K562 (cell line): Measurements from ENCODE around the gene CEACAM5. TPM values are rescaled to one million over a fixed set of nuclear protein-coding genes. Genes with fewer than 3 reads are reported as not detected.

Source experiments
- ARID1B ChIP-seq: fragments of 450-650 bp; IDR thresholded peaks from 2 replicates; pipeline ENCODE4 v1.6.1; 2016; ENCODE audit warnings: antibody characterized with exemption, mild to moderate bottlenecking, inconsistent platforms
- ATF1 ChIP-seq, 2 experiments: fragments of 450-650 bp in 1 of 2; IDR thresholded peaks; 2 replicates each; pipeline ENCODE4 v1.6.1; 2016; ENCODE audit warnings: missing compliant biosample characterization in 1 of 2, missing genetic modification characterization in 1 of 2
- CBX2 ChIP-seq: fragments of 200-600 bp; sonication (generic); IDR thresholded peaks from one replicate; pipeline ENCODE4 v1.6.1; 2012; ENCODE audit warnings: mild to moderate bottlenecking, low read length, inconsistent platforms; ENCODE audit not compliant: insufficient read depth, poor library complexity, severe bottlenecking
- CBX5 ChIP-seq: IDR thresholded peaks from 2 replicates; pipeline ENCODE4 v1.6.1; 2014; ENCODE audit warnings: low read depth, borderline replicate concordance
- CLOCK ChIP-seq: fragments of 250-450 bp; sonication (Bioruptor Pico); IDR thresholded peaks from 2 replicates; pipeline ENCODE4 v1.4.0; 2020; ENCODE audit warnings: mild to moderate bottlenecking, moderate library complexity, borderline replicate concordance
- DPF2 ChIP-seq: fragments of 450-650 bp; IDR thresholded peaks from 2 replicates; pipeline ENCODE4 v1.6.1; 2016
- E2F5 ChIP-seq: sonication (generic); formaldehyde crosslinking; IDR thresholded peaks from 2 replicates; pipeline ENCODE4 v1.8.0; 2022; ENCODE audit warnings: mild to moderate bottlenecking, missing genetic modification reagents
- HLTF ChIP-seq: fragments of 450-650 bp; IDR thresholded peaks from 2 replicates; pipeline ENCODE4 v1.6.1; 2016
- ID3 ChIP-seq, 2 experiments: fragments of 250-450 bp in 1 of 2; fragments of 450-650 bp in 1 of 2; sonication (Bioruptor Pico) in 1 of 2; IDR thresholded peaks; 2 replicates each; pipeline versions ENCODE4 v1.6.1 to v1.8.0; 2016 to 2021; ENCODE audit warnings: mild to moderate bottlenecking in 2 of 2, moderate library complexity in 2 of 2, missing compliant biosample characterization in 1 of 2, missing genetic modification characterization in 1 of 2
- KHSRP ChIP-seq: fragments of 450-650 bp; IDR thresholded peaks from 2 replicates; pipeline ENCODE4 v1.6.1; 2017
- KLF1 ChIP-seq: fragments of 450-650 bp; IDR thresholded peaks from 2 replicates; pipeline ENCODE4 v1.6.1; 2016; ENCODE audit warnings: missing genetic modification characterization, missing compliant biosample characterization
- MAZ ChIP-seq, 2 experiments: fragments of 450-650 bp in 1 of 2; sonication (generic) in 1 of 2; formaldehyde crosslinking; IDR thresholded peaks in 1 of 2; conservative IDR thresholded peaks in 1 of 2; 2 replicates each; pipeline versions ENCODE4 v1.4.0 to v1.5.0; 2020; ENCODE audit warnings: mild to moderate bottlenecking in 1 of 2, missing genetic modification reagents in 1 of 2
- PHF21A ChIP-seq: fragments of 450-650 bp; IDR thresholded peaks from 2 replicates; pipeline ENCODE4 v1.6.1; 2017; ENCODE audit warnings: low read depth, borderline replicate concordance
- TEAD4 ChIP-seq, 2 experiments: sonication (generic) in 1 of 2; formaldehyde crosslinking in 1 of 2; IDR thresholded peaks; 2 replicates each; pipeline versions ENCODE4 v1.6.1 to v1.8.0; 2012 to 2022; ENCODE audit warnings: borderline replicate concordance in 1 of 2, inconsistent platforms in 1 of 2, low read length in 1 of 2, mild to moderate bottlenecking in 1 of 2, missing genetic modification reagents in 1 of 2
- TFAM ChIP-seq: fragments of 250-450 bp; sonication (Bioruptor Pico); conservative IDR thresholded peaks from 2 replicates; pipeline ENCODE4 v1.5.0; 2021; ENCODE audit warnings: mild to moderate bottlenecking, moderate library complexity
- ZNF436 ChIP-seq: fragments of 250-450, 450-650 bp; sonication (Bioruptor Pico); formaldehyde crosslinking; IDR thresholded peaks from 2 replicates; pipeline ENCODE4 v1.7.0; 2020; ENCODE audit warnings: mild to moderate bottlenecking
- polyA plus RNA-seq, 8 experiments: library from polyadenylated mRNA; depleted of rRNA in 4 of 8; stranded (reverse) in 5 of 8; unstranded in 3 of 8; fragments of >200 nt; fragmentation: Nextera tagmentation in 2 of 8; fragmentation: Illumina TruSeq in 1 of 8; extraction: Ambion mirVana in 2 of 8; extraction: Trizol in 1 of 8; gene quantifications; 2 replicates each; pipeline versions ENCODE4 v1.2.1 to v1.2.3, GENCODE V29; 2011 to 2014; ENCODE audit warnings: inconsistent platforms in 1 of 8, missing spikeins in 1 of 8
- total RNA-seq, 7 experiments: library from RNA; depleted of rRNA in 6 of 7; stranded (reverse); fragments of >200 nt in 6 of 7; fragmentation: Illumina TruSeq in 2 of 7; extraction: Trizol in 2 of 7; gene quantifications; 2 replicates each; pipeline versions ENCODE4 v1.2.1 to v1.2.3, GENCODE V29; 2011 to 2021; ENCODE audit warnings: low replicate concordance in 1 of 7
- TF ChIP-seq, protein P1 (sequence below): fragments of 250-450 bp; sonication (Bioruptor Pico); IDR thresholded peaks from 2 replicates; pipeline ENCODE4 v1.4.0; 2020; ENCODE audit warnings: mild to moderate bottlenecking
- TF ChIP-seq, protein P2 (sequence below): sonication (generic); formaldehyde crosslinking; IDR thresholded peaks from 2 replicates; pipeline ENCODE4 v1.8.0; 2022; ENCODE audit warnings: missing genetic modification reagents, mild to moderate bottlenecking, moderate library complexity, borderline replicate concordance

The CEACAM5 gene
- total and polyA plus RNA-seq, 9 of the 15 experiments (the other 6 are each of a cell fraction or from before 2014, with no cell fraction given) = 0.33 TPM; not detected in 8

- TF ChIP-seq ZNF436 (CRISPR knock-in tag) (no peak), E2F5 (CRISPR knock-in tag) (no peak), TEAD4 (IDR thresholded peaks at IDR 0.05; ENCODE audit: low read length) (no peak), TEAD4 (CRISPR knock-in tag; IDR thresholded peaks at IDR 0.05; ENCODE audit: borderline replicate concordance) (no peak), KLF1 (tag) (peak; percentile 71; the same call in 1 of the 2 replicates), MAZ (CRISPR knock-in tag; conservative IDR thresholded peaks at IDR 0.05 in 1 of 2, IDR thresholded peaks at IDR 0.05 in 1 of 2) (peak; percentile 72 to 79), CLOCK (CRISPR knock-in tag) (no peak), TFAM (CRISPR knock-in tag) (no peak), CBX2 (no peak), DPF2 (0 out of 2 replicates have a peak, but pooled peaks have one; percentile 28), ATF1 (CRISPR knock-in tag; IDR thresholded peaks at IDR 0.05) (no peak), ATF1 (tag; IDR thresholded peaks at IDR 0.05) (0 out of 2 replicates have a peak, but pooled peaks have one; percentile 31), HLTF (peak; percentile 93), CBX5 (no peak), ID3 (CRISPR knock-in tag; IDR thresholded peaks at IDR 0.05) (no peak), ID3 (tag; IDR thresholded peaks at IDR 0.05) (peak; percentile 64; the same call in 1 of the 2 replicates), PHF21A (no peak), ARID1B (peak; percentile 14; the same call in 1 of the 2 replicates), KHSRP (no peak)
- TF ChIP-seq, protein P1, sequence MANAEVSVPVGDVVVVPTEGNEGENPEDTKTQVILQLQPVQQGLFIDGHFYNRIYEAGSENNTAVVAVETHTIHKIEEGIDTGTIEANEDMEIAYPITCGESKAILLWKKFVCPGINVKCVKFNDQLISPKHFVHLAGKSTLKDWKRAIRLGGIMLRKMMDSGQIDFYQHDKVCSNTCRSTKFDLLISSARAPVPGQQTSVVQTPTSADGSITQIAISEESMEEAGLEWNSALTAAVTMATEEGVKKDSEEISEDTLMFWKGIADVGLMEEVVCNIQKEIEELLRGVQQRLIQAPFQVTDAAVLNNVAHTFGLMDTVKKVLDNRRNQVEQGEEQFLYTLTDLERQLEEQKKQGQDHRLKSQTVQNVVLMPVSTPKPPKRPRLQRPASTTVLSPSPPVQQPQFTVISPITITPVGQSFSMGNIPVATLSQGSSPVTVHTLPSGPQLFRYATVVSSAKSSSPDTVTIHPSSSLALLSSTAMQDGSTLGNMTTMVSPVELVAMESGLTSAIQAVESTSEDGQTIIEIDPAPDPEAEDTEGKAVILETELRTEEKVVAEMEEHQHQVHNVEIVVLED = no peak
- TF ChIP-seq, protein P2, sequence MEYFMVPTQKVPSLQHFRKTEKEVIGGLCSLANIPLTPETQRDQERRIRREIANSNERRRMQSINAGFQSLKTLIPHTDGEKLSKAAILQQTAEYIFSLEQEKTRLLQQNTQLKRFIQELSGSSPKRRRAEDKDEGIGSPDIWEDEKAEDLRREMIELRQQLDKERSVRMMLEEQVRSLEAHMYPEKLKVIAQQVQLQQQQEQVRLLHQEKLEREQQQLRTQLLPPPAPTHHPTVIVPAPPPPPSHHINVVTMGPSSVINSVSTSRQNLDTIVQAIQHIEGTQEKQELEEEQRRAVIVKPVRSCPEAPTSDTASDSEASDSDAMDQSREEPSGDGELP (CRISPR knock-in tag) = peak; percentile 92
Measured at GRCh38 chr19:41706741-41707501, 1.5 kb upstream of the CEACAM5 start (continued).
